AG20443 (cell line): Measurements from ENCODE around the gene CAMKMT.
"Not testable (repeated sequence)": the region's sequence is repeated elsewhere in the genome, so short reads cannot be mapped to it uniquely, and the experiment has no call there.

Source experiments
- DNase-seq: peaks from one replicate; pipeline ENCODE4 v3.0.0; 2012; ENCODE audit warnings: low spot score, mixed read lengths

The CAMKMT gene

GRCh38 chr2:44505664-44506063 lies 143.9 kb downstream of the CAMKMT start:
- DNase-seq, result not testable (repeated sequence)

GRCh38 chr2:44510246-44510645 lies 148.5 kb downstream of the CAMKMT start:
- no peak for DNase-seq

GRCh38 chr2:44515416-44515815 lies 153.7 kb downstream of the CAMKMT start:
- peak; percentile 40 for DNase-seq

GRCh38 chr2:44519026-44519425 lies 157.3 kb downstream of the CAMKMT start:
- no peak for DNase-seq

GRCh38 chr2:44522846-44523245 lies 161.1 kb downstream of the CAMKMT start:
- DNase-seq, result no peak

- DNase-seq, result no peak
These were observed 162.7 kb downstream of the CAMKMT start for GRCh38 chr2:44524347-44524926.

- DNase-seq, result no peak
These were observed 164.6 kb downstream of the CAMKMT start for GRCh38 chr2:44526352-44526751.

GRCh38 chr2:44528595-44528994 lies 166.8 kb downstream of the CAMKMT start:
- peak; percentile 47 for DNase-seq

GRCh38 chr2:44529448-44529847 lies 167.7 kb downstream of the CAMKMT start:
- no peak for DNase-seq

- DNase-seq, result no peak
These were observed 169.5 kb downstream of the CAMKMT start for GRCh38 chr2:44531289-44531688.

- DNase-seq, result no peak
These were observed 170.3 kb downstream of the CAMKMT start for GRCh38 chr2:44532031-44532430.

- DNase-seq, result no peak
These were observed 171.8 kb downstream of the CAMKMT start for GRCh38 chr2:44533508-44533907.

GRCh38 chr2:44535376-44535775 lies 173.6 kb downstream of the CAMKMT start:
- DNase-seq, result no peak

GRCh38 chr2:44537264-44537663 lies 175.5 kb downstream of the CAMKMT start:
- no peak for DNase-seq

GRCh38 chr2:44542520-44542919 lies 180.8 kb downstream of the CAMKMT start:
- no peak for DNase-seq

GRCh38 chr2:44543773-44544725 lies 182.3 kb downstream of the CAMKMT start:
- DNase-seq, result peak; percentile 42

GRCh38 chr2:44545005-44545404 lies 183.3 kb downstream of the CAMKMT start:
- no peak for DNase-seq

GRCh38 chr2:44546459-44547127 lies 184.8 kb downstream of the CAMKMT start:
- no peak for DNase-seq

GRCh38 chr2:44547718-44548117 lies 186.0 kb downstream of the CAMKMT start:
- no peak for DNase-seq

GRCh38 chr2:44548221-44549098 lies 186.7 kb downstream of the CAMKMT start:
- no peak for DNase-seq

- peak; percentile 76 for DNase-seq
These were observed 187.3 kb downstream of the CAMKMT start for GRCh38 chr2:44549099-44549471.

- DNase-seq, result peak; percentile 15
These were observed 188.1 kb downstream of the CAMKMT start for GRCh38 chr2:44549856-44550255.
